ENCODE results near the gene CHD1.
"Not testable (repeated sequence)": the region's sequence is repeated elsewhere in the genome, so short reads cannot be mapped to it uniquely, and the experiment has no call there.

Gene CHD1

GRCh38 chr5:98961665-98962344 lies 33.0 kb upstream of the CHD1 start:
- Histone ChIP-seq H3K27me3 (replicated peaks; ENCODE audit: control insufficient read depth, insufficient read depth, low read length) (no peaks in the 10 kb centered on the region), H3K36me3 (ENCODE audit: control insufficient read depth, insufficient read depth, low read length, severe bottlenecking) (no peaks in the 10 kb centered on the region), H3K4me3 (ENCODE audit: low read length) (no peak overlapping the region), H3K9ac (ENCODE audit: low read length) (no peak overlapping the region), H3K4me1 (ENCODE audit: control insufficient read depth, insufficient read depth, low read length) (no peaks in the 10 kb centered on the region), H3K9me3 (ENCODE audit: control insufficient read depth, low read length) (no peaks in the 10 kb centered on the region)
- no peak for DNase-seq (ENCODE audit: low read depth)

GRCh38 chr5:98957307-98957706 lies 28.5 kb upstream of the CHD1 start:
- H3K4me1 ChIP-seq (ENCODE audit: control insufficient read depth, insufficient read depth, low read length): no peaks in the 10 kb centered on the region
- no peak overlapping the region for H3K4me3 ChIP-seq (ENCODE audit: low read length)
- H3K36me3 ChIP-seq (ENCODE audit: control insufficient read depth, insufficient read depth, low read length, severe bottlenecking): no peaks in the 10 kb centered on the region
- no peaks in the 10 kb centered on the region for H3K9me3 ChIP-seq (ENCODE audit: control insufficient read depth, low read length)
- no peaks in the 10 kb centered on the region for H3K27me3 ChIP-seq (replicated peaks; ENCODE audit: control insufficient read depth, insufficient read depth, low read length)
- DNase-seq (ENCODE audit: low read depth): no peak
- no peak overlapping the region for H3K9ac ChIP-seq (ENCODE audit: low read length)

GRCh38 chr5:98955888-98956287 lies 27.1 kb upstream of the CHD1 start:
- not testable (repeated sequence) for H3K27me3 ChIP-seq (replicated peaks; ENCODE audit: control insufficient read depth, insufficient read depth, low read length); H3K9me3 ChIP-seq (ENCODE audit: control insufficient read depth, low read length); H3K4me1 ChIP-seq (ENCODE audit: control insufficient read depth, insufficient read depth, low read length); H3K36me3 ChIP-seq (ENCODE audit: control insufficient read depth, insufficient read depth, low read length, severe bottlenecking); H3K9ac ChIP-seq (ENCODE audit: low read length); H3K4me3 ChIP-seq (ENCODE audit: low read length); DNase-seq (ENCODE audit: low read depth)

GRCh38 chr5:98955471-98955870 lies 26.7 kb upstream of the CHD1 start:
- not testable (repeated sequence) for H3K27me3 ChIP-seq (replicated peaks; ENCODE audit: control insufficient read depth, insufficient read depth, low read length); H3K9ac ChIP-seq (ENCODE audit: low read length); H3K4me1 ChIP-seq (ENCODE audit: control insufficient read depth, insufficient read depth, low read length); DNase-seq (ENCODE audit: low read depth); H3K9me3 ChIP-seq (ENCODE audit: control insufficient read depth, low read length); H3K4me3 ChIP-seq (ENCODE audit: low read length); H3K36me3 ChIP-seq (ENCODE audit: control insufficient read depth, insufficient read depth, low read length, severe bottlenecking)

- Histone ChIP-seq H3K9ac (ENCODE audit: low read length) (no peak overlapping the region), H3K9me3 (ENCODE audit: control insufficient read depth, low read length) (no peaks in the 10 kb centered on the region), H3K36me3 (ENCODE audit: control insufficient read depth, insufficient read depth, low read length, severe bottlenecking) (no peaks in the 10 kb centered on the region), H3K4me1 (ENCODE audit: control insufficient read depth, insufficient read depth, low read length) (no peaks in the 10 kb centered on the region), H3K4me3 (ENCODE audit: low read length) (no peak overlapping the region), H3K27me3 (replicated peaks; ENCODE audit: control insufficient read depth, insufficient read depth, low read length) (no peaks in the 10 kb centered on the region)
- no peak for DNase-seq (ENCODE audit: low read depth)
Observed at GRCh38 chr5:98954392-98955028, 25.7 kb upstream of the CHD1 start.

- peak; percentile 84 for DNase-seq (ENCODE audit: low read depth)
- Histone ChIP-seq H3K4me1 (ENCODE audit: control insufficient read depth, insufficient read depth, low read length) (peaks cover 49% of the 10 kb centered on the region), H3K9ac (ENCODE audit: low read length) (no peak overlapping the region)
Observed at GRCh38 chr5:98942847-98943246, 14.0 kb upstream of the CHD1 start.

GRCh38 chr5:98941131-98941883 lies 12.5 kb upstream of the CHD1 start:
- Histone ChIP-seq H3K9ac (ENCODE audit: low read length) (no peak overlapping the region), H3K4me1 (ENCODE audit: control insufficient read depth, insufficient read depth, low read length) (peaks cover 51% of the 10 kb centered on the region), H3K27me3 (replicated peaks; ENCODE audit: control insufficient read depth, insufficient read depth, low read length) (no peaks in the 10 kb centered on the region), H3K9me3 (ENCODE audit: control insufficient read depth, low read length) (no peaks in the 10 kb centered on the region), H3K36me3 (ENCODE audit: control insufficient read depth, insufficient read depth, low read length, severe bottlenecking) (no peaks in the 10 kb centered on the region), H3K4me3 (ENCODE audit: low read length) (peak overlapping the region; percentile 27)
- DNase-seq (ENCODE audit: low read depth): no peak

More at GRCh38 chr5:98942847-98943246, 14.0 kb upstream of the CHD1 start:
- Histone ChIP-seq H3K27me3 (replicated peaks; ENCODE audit: control insufficient read depth, insufficient read depth, low read length) (no peaks in the 10 kb centered on the region), H3K9me3 (ENCODE audit: control insufficient read depth, low read length) (no peaks in the 10 kb centered on the region), H3K36me3 (ENCODE audit: control insufficient read depth, insufficient read depth, low read length, severe bottlenecking) (no peaks in the 10 kb centered on the region), H3K4me3 (ENCODE audit: low read length) (no peak overlapping the region)

- Histone ChIP-seq H3K36me3 (ENCODE audit: control insufficient read depth, insufficient read depth, low read length, severe bottlenecking) (no peaks in the 10 kb centered on the region), H3K27me3 (replicated peaks; ENCODE audit: control insufficient read depth, insufficient read depth, low read length) (no peaks in the 10 kb centered on the region), H3K9ac (ENCODE audit: low read length) (no peak overlapping the region), H3K4me1 (ENCODE audit: control insufficient read depth, insufficient read depth, low read length) (peaks cover 51% of the 10 kb centered on the region), H3K4me3 (ENCODE audit: low read length) (peak overlapping the region; percentile 27), H3K9me3 (ENCODE audit: control insufficient read depth, low read length) (no peaks in the 10 kb centered on the region)
- peak; percentile 34 for DNase-seq (ENCODE audit: low read depth)
Observed at GRCh38 chr5:98940581-98940980, 11.8 kb upstream of the CHD1 start.

GRCh38 chr5:98938464-98938863 lies 9.7 kb upstream of the CHD1 start:
- H3K9me3 ChIP-seq (ENCODE audit: control insufficient read depth, low read length): no peaks in the 10 kb centered on the region
- DNase-seq (ENCODE audit: low read depth): peak; percentile 61
- H3K4me3 ChIP-seq (ENCODE audit: low read length): peak overlapping the region; percentile 14
- no peaks in the 10 kb centered on the region for H3K36me3 ChIP-seq (ENCODE audit: control insufficient read depth, insufficient read depth, low read length, severe bottlenecking)
- no peak overlapping the region for H3K9ac ChIP-seq (ENCODE audit: low read length)
- H3K4me1 ChIP-seq (ENCODE audit: control insufficient read depth, insufficient read depth, low read length): peaks cover 62% of the 10 kb centered on the region
- no peaks in the 10 kb centered on the region for H3K27me3 ChIP-seq (replicated peaks; ENCODE audit: control insufficient read depth, insufficient read depth, low read length)

GRCh38 chr5:98936948-98937715 lies 8.3 kb upstream of the CHD1 start:
- Histone ChIP-seq H3K27me3 (replicated peaks; ENCODE audit: control insufficient read depth, insufficient read depth, low read length) (no peaks in the 10 kb centered on the region), H3K4me1 (ENCODE audit: control insufficient read depth, insufficient read depth, low read length) (peaks cover 51% of the 10 kb centered on the region), H3K36me3 (ENCODE audit: control insufficient read depth, insufficient read depth, low read length, severe bottlenecking) (peaks cover 3% of the 10 kb centered on the region), H3K9me3 (ENCODE audit: control insufficient read depth, low read length) (no peaks in the 10 kb centered on the region), H3K9ac (ENCODE audit: low read length) (no peak overlapping the region), H3K4me3 (ENCODE audit: low read length) (no peak overlapping the region)
- DNase-seq (ENCODE audit: low read depth): no peak

- H3K36me3 ChIP-seq (ENCODE audit: control insufficient read depth, insufficient read depth, low read length, severe bottlenecking): peaks cover 3% of the 10 kb centered on the region
- H3K9me3 ChIP-seq (ENCODE audit: control insufficient read depth, low read length): no peaks in the 10 kb centered on the region
- H3K27me3 ChIP-seq (replicated peaks; ENCODE audit: control insufficient read depth, insufficient read depth, low read length): no peaks in the 10 kb centered on the region
- no peak overlapping the region for H3K4me3 ChIP-seq (ENCODE audit: low read length)
- no peak overlapping the region for H3K9ac ChIP-seq (ENCODE audit: low read length)
- peaks cover 46% of the 10 kb centered on the region for H3K4me1 ChIP-seq (ENCODE audit: control insufficient read depth, insufficient read depth, low read length)
- no peak for DNase-seq (ENCODE audit: low read depth)
Observed at GRCh38 chr5:98935206-98935605, 6.4 kb upstream of the CHD1 start.
